ENCODE results near the gene KDM2A.

Gene KDM2A

GRCh38 chr11:67098799-67099429 lies 20.1 kb upstream of the KDM2A start:
- Histone ChIP-seq H3K27ac (replicated peaks) (no peak overlapping the region), H3K4me3 (replicated peaks; ENCODE audit: insufficient read depth, low read length) (no peak overlapping the region), H3K27me3 (ENCODE audit: insufficient read depth, poor library complexity, severe bottlenecking) (no peaks in the 10 kb centered on the region)
- no peak for DNase-seq (ENCODE audit: low read depth in 1 of 2, low spot score in 1 of 2)
- TF ChIP-seq GABPA (IDR thresholded peaks at IDR 0.05; ENCODE audit: low read depth), result no peak
- TF ChIP-seq, protein P1, sequence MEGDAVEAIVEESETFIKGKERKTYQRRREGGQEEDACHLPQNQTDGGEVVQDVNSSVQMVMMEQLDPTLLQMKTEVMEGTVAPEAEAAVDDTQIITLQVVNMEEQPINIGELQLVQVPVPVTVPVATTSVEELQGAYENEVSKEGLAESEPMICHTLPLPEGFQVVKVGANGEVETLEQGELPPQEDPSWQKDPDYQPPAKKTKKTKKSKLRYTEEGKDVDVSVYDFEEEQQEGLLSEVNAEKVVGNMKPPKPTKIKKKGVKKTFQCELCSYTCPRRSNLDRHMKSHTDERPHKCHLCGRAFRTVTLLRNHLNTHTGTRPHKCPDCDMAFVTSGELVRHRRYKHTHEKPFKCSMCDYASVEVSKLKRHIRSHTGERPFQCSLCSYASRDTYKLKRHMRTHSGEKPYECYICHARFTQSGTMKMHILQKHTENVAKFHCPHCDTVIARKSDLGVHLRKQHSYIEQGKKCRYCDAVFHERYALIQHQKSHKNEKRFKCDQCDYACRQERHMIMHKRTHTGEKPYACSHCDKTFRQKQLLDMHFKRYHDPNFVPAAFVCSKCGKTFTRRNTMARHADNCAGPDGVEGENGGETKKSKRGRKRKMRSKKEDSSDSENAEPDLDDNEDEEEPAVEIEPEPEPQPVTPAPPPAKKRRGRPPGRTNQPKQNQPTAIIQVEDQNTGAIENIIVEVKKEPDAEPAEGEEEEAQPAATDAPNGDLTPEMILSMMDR (IDR thresholded peaks at IDR 0.05; ENCODE audit: insufficient read depth, low read length), result no peak
- TF ChIP-seq REST (IDR thresholded peaks at IDR 0.05; ENCODE audit: insufficient replicate concordance, low read depth), result no peak
- TF ChIP-seq POLR2AphosphoS5 (IDR thresholded peaks at IDR 0.05; ENCODE audit: low read depth), result no peak

- no peak for DNase-seq (ENCODE audit: low read depth in 1 of 2, low spot score in 1 of 2)
- TF ChIP-seq, protein P1 (IDR thresholded peaks at IDR 0.05; ENCODE audit: insufficient read depth, low read length), result no peak
- TF ChIP-seq REST (IDR thresholded peaks at IDR 0.05; ENCODE audit: insufficient replicate concordance, low read depth) (no peak), GABPA (IDR thresholded peaks at IDR 0.05; ENCODE audit: low read depth) (no peak), POLR2AphosphoS5 (IDR thresholded peaks at IDR 0.05; ENCODE audit: low read depth) (no peak), SPI1 (IDR thresholded peaks at IDR 0.05; ENCODE audit: borderline replicate concordance, low read depth) (no peak)
- Histone ChIP-seq H3K4me3 (replicated peaks; ENCODE audit: insufficient read depth, low read length) (no peak overlapping the region), H3K27ac (replicated peaks) (no peak overlapping the region), H3K27me3 (ENCODE audit: insufficient read depth, poor library complexity, severe bottlenecking) (no peaks in the 10 kb centered on the region)
Measured at GRCh38 chr11:67099831-67100324, 19.2 kb upstream of the KDM2A start.

GRCh38 chr11:67102664-67103063 lies 16.4 kb upstream of the KDM2A start:
- TF ChIP-seq GABPA (IDR thresholded peaks at IDR 0.05; ENCODE audit: low read depth), result no peak
- TF ChIP-seq POLR2AphosphoS5 (IDR thresholded peaks at IDR 0.05; ENCODE audit: low read depth), result no peak
- no peak for TF ChIP-seq REST (IDR thresholded peaks at IDR 0.05; ENCODE audit: insufficient replicate concordance, low read depth)
- TF ChIP-seq SPI1 (IDR thresholded peaks at IDR 0.05; ENCODE audit: borderline replicate concordance, low read depth), result no peak
- TF ChIP-seq, protein P1 (IDR thresholded peaks at IDR 0.05; ENCODE audit: insufficient read depth, low read length), result no peak
- no peak overlapping the region for H3K27ac ChIP-seq (replicated peaks)
- DNase-seq (ENCODE audit: low read depth in 1 of 2, low spot score in 1 of 2), result no peak
- H3K27me3 ChIP-seq (ENCODE audit: insufficient read depth, poor library complexity, severe bottlenecking), result no peaks in the 10 kb centered on the region
- H3K4me3 ChIP-seq (replicated peaks; ENCODE audit: insufficient read depth, low read length), result no peak overlapping the region

Measured in HL-60 (cell line).